Activated CD4-positive, CD25-positive, alpha-beta regulatory T cell treated with anti-CD3 and anti-CD28 coated beads, Interleukin-2, amount 50 U/mL, for 16 hours (primary cell): ENCODE results near the gene RAB3B.
"Not testable (repeated sequence)": the region's sequence is repeated elsewhere in the genome, so short reads cannot be mapped to it uniquely, and the experiment has no call there.

Source experiments
- DNase-seq: peaks from one replicate; pipeline ENCODE4 v3.0.0-alpha.2; 2020; ENCODE audit warnings: low read depth, low spot score

The RAB3B gene

DNA sequence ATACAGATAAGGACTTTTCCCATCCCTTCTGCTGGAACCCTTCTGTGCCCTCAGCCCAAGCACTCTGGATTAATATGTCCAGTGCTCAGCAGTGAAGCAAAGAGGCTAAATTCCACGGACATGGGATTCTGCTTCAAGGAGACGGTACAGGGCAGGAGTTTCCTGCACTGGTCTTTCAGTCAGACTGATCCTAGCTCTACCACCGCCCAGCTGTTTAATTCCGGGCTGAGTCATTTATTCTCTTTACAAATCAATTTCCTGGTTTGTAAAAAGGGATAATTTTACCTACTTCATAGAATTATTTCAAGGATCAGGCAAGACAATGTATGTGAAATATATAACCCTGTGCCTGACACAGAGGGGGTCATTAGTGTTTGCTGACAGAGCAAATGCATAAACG lies 70.4 kb downstream of the RAB3B start:
- DNase-seq = no peak

- DNase-seq = no peak
Measured at GRCh38 chr1:51919684-51920083, 70.8 kb downstream of the RAB3B start.

GRCh38 chr1:51916587-51917405 lies 73.7 kb downstream of the RAB3B start:
- no peak for DNase-seq

DNA sequence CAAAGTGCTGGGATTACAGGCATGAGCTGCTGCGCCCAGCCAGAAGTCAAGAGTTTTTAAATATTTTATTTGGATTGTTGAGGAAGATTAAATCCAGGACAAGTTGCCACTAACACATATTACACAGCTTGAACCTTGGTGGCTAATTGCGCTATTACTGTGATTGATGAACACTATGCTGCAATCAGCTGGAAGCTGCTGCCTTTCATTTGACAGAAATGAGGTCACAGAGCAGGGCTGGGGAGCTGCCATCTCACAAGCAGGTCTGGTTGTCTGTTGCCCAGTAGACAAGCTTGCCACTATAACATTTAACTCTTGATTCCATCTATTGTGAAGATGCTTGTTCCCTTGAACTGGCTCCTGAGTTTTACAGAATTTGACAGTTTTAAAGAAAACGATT lies 74.5 kb downstream of the RAB3B start:
- no peak for DNase-seq

DNA sequence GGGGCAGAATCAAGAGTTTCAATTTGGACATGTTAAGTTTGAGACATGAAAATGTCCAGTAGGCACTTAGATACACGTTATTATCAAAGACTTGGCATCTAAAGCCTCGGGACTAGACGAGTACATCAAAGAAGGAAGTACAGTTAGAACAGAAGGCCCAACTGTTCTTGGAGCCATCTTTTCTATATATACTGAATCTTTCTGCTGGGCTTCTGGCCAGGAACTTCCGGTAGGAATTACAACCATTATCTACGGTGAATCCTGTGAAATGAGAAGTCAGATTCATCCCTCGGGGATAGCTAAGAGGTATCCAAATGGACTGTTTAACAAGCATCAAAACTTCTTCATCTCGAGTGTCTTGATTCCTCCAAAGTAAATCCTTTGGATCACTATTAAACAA lies 77.6 kb downstream of the RAB3B start:
- DNase-seq = no peak

DNA sequence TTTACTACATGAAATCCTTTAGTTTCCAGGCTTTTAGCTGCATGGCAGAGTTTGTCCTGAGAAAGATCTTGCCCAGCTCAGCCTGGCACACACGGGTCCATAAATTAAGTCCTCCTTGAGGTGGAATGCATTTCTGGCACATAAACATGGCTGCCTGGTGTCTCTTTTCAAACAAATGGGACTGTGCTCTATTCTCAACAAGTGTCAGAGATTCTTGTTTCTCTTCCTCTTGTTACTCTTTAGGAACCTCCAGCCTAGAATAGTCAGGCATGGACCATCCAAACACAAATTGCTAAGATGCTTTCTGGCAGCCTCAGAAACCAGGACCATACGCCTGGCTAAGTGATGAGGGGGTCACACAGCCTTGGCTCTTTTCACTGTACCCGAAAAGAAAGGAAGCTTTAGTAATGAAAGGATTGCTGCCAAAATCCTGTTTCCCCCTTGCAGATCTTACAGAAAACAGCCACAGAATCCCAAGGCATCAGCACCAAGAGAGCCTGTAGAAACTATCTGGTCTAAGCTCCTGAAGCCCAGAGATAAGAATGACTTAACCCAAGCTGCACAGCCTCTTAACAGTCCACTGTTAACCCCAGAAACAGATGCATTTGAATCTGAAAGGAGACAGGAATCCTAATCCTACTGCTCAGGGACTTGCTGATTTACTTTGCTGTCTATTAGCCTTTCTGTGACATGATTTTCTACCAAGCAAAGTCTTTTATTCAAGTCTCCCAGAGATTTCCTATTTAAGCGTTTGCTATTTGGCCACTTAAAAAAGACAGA lies 80.1 kb downstream of the RAB3B start:
- no peak for DNase-seq

DNA sequence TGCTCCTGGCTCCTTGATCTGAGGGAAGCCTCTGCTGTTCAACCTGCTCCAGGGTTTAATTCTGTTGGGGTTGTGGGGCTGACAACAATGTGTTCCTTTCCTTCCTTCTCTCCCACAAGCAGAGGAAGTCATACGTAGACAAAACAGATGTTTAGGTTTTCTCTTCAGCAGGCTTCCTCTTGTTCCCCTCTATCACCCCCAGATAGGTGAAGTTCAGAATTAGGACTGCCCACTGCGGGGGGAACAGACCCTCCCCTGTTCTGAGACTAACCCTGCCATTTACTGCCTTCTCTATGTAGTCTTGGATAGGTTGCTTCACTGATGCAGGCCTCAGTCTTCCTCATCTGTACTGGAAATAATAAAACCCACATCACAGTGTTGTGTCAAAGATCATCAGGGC lies 82.0 kb downstream of the RAB3B start:
- no peak for DNase-seq

- DNase-seq = no peak
Measured at GRCh38 chr1:51907079-51907702, 83.3 kb downstream of the RAB3B start.

GRCh38 chr1:51906306-51907078 lies 84.0 kb downstream of the RAB3B start:
- no peak for DNase-seq

DNA sequence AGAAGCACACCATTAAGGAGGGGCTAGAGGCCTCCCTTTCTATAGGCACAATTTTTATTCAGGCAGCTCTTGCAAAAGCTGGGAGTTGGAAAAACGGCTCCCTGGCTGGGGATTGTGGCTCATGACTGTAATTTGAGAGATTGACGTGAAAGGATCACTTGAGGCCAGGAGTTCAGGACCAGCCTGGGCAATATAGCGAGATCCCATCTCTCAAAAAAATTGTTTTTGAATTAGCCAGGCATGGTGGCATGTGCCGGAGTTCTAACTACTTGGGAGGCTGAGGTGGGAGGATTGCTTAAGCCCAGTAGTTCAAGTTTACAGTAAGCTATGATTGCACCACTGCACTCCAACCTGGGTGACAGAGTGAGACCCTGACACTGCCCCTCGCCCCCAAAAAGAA lies 88.0 kb downstream of the RAB3B start:
- no peak for DNase-seq

DNA sequence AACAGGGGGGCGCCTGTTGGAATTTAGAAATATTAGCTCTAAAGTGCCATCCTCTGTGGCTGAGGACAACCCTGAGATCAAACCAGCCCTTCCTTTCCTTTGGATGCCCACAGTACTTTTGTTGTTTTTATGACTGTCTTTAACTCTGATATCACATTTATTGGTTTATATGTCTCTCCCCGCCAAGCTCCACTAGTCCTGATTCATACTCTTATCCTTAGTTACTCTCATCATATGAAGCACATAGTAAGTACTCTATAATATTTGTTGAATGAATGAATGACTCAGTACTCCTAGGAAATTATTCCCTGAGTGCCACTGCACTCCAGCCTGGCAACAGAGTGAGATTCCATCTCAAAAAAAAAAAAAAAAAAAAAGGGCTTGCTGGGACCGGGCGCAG lies 89.3 kb downstream of the RAB3B start:
- DNase-seq = no peak

GRCh38 chr1:51899022-51899421 lies 91.5 kb downstream of the RAB3B start:
- DNase-seq = no peak

- DNase-seq = no peak
Measured at GRCh38 chr1:51898090-51898734, 92.3 kb downstream of the RAB3B start.

GRCh38 chr1:51897699-51898031 lies 92.8 kb downstream of the RAB3B start:
- no peak for DNase-seq

DNA sequence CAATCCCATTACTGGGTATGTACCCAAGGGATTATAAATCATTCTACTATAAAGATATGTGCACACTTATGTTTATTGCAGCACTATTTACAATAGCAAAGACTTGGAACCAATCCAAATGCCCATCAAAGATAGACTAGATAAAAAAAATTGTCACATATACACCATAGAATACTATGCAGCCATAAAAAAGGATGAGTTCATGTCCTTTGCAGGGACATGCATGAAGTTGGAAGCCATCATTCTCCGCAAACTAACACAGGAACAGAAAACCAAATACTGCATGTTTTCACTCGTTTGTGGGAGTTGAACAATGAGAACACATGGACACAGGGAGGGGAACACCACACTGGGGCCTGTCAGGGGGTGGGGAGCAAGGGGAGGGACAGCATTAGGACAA lies 95.8 kb downstream of the RAB3B start:
- DNase-seq = not testable (repeated sequence)

- DNase-seq = peak; percentile 100
Measured at GRCh38 chr1:51878616-51879336, 111.7 kb downstream of the RAB3B start, which contains the start of gene NRDC. NRDC (minus strand) TSS chr1:51878727; CDS start chr1:51878615, 112 bp downstream.

GRCh38 chr1:51878308-51878615 lies 112.2 kb downstream of the RAB3B start:
- DNase-seq = no peak

DNA sequence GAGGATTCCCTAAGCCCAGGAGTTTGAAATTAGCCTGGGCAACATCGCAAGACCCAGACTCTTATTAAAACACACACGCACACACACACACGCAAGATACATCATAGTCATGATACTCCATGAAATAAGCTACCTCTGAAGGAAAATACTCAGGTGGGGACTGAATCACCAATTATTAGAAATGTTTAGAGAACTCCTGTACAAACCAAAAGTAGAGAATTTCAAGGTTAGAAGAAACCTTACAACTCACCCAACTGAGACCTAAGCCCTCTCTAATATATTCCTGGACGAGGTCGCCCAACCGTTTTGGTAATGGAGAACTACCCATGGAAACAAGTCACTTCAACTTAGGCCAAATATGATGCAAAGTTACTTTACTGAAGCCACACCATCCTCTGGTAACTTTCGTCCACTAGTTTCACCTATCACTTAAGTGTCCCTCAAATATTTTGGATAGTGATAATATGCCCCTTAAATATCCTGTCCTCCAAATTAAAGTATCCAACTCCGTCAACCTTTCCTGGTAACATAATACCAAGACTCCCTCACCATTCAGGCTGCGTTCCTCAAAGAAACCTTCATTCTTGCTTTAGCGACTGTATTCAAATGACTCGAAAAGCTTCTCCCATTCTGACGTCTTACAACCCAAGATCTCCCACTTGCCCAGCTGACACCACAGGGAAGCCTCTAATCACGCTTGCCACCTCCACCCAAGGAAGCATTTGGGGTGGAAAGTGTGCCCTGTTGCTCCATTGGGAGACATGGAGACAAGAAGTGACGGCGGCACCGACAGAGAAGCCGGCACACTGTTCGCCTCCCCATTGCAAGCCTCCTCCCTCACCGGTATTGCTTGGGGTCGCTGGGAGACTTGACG lies 112.8 kb downstream of the RAB3B start:
- DNase-seq = no peak

DNA sequence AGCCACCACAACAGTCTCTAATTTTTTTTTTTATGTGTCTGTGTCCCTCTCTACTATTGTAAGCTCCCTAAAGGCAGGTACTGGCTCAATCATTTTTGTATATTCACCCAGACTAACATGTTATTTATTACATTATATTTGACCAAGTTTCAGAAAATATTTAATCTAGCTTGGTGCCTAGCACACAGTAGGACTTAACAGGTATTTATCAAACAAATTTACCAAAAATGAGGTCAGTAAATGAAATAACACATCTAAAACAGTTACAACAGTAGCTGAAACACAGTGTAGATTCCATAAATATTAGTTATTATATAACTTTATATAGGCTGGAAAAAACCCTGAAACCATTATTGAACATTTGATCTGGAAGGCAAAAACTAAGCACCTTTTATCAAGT lies 114.7 kb downstream of the RAB3B start:
- no peak for DNase-seq

DNA sequence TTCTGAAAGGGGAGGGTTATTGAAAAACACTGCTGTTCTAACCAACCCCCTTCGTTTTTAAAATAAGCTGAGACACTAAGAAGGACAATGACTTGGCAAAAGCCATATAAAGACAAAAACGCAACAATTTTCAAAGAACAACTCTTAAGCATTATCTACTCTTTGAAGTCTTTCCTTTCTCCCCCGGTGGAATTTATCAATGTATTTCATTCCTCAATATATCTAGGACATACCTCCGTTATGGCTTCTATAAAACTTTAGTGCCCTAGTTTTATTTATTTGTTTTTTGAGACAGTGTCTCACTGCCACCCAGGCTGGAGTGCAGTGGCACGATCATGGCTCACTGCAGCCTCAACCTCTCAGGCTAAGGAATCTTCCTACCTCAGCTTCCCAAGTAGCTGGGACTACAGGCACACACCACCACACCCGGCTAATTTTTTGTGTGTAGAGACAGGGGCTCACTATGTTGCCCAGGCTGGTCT lies 115.2 kb downstream of the RAB3B start:
- no peak for DNase-seq
